Measurements from ENCODE around the gene TMEM250. TPM values are rescaled to one million over a fixed set of nuclear protein-coding genes. Genes with fewer than 3 reads are reported as not detected.
"Not testable (repeated sequence)": the region's sequence is repeated elsewhere in the genome, so short reads cannot be mapped to it uniquely, and the experiment has no call there.

The TMEM250 gene
- polyA plus RNA-seq, 1 donor (not counting 4 experiments of a cell fraction or from before 2014, with no cell fraction given) = 9.9 TPM

DNA sequence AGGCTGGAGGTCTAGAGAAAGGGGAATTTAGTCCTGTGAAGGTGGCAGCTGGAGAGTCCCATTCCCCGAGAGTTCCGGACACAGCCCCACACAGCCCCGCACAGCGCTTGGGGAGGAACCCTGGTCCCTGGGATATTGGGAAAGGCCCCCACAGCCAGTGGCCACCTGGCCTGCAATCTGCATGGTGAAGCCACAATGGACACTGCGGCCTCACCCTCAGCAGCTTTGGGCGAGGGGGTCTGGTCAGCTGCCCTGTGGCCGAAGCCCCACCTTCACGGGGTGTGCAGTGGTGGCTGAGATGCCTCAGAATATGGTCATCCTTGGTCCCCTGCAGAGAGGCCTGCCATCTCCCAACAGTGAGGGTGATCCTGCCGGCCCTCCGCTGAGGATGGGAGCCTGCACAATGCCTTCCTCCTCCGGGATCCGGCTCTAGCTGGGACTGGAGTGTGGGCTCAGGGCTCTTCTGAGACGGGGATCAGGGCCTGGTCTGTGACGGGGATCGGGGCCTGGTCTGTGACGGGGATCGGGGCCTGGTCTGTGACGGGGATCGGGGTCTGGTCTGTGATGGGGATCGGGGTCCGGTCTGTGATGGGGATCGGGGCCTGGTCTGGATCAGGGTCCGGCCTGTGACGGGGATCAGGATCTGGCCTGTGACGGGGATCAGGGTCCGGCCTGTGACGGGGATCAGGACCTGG is 33.3 kb upstream of the TMEM250 start:
- no peaks in the 10 kb centered on the region for H3K4me1 ChIP-seq (ENCODE audit: control insufficient read depth, extremely low read depth, insufficient read depth, low read length)
- no peak for FAIRE-seq
- no peak overlapping the region for H3K4me2 ChIP-seq (ENCODE audit: control insufficient read depth, extremely low read depth, insufficient read depth, low read depth, low read length)
- no peaks in the 10 kb centered on the region for H3K79me2 ChIP-seq (ENCODE audit: control insufficient read depth, insufficient read depth, low read length)
- no peak for TF ChIP-seq EZH2 (IDR thresholded peaks at IDR 0.05; ENCODE audit: low read length)
- TF ChIP-seq, protein P1, sequence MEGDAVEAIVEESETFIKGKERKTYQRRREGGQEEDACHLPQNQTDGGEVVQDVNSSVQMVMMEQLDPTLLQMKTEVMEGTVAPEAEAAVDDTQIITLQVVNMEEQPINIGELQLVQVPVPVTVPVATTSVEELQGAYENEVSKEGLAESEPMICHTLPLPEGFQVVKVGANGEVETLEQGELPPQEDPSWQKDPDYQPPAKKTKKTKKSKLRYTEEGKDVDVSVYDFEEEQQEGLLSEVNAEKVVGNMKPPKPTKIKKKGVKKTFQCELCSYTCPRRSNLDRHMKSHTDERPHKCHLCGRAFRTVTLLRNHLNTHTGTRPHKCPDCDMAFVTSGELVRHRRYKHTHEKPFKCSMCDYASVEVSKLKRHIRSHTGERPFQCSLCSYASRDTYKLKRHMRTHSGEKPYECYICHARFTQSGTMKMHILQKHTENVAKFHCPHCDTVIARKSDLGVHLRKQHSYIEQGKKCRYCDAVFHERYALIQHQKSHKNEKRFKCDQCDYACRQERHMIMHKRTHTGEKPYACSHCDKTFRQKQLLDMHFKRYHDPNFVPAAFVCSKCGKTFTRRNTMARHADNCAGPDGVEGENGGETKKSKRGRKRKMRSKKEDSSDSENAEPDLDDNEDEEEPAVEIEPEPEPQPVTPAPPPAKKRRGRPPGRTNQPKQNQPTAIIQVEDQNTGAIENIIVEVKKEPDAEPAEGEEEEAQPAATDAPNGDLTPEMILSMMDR (optimal IDR thresholded peaks at IDR 0.05 in 1 of 3, IDR thresholded peaks at IDR 0.05 in 1 of 3, conservative IDR thresholded peaks at IDR 0.05 in 1 of 3; ENCODE audit: extremely low read depth in 1 of 3, insufficient read depth in 2 of 3, low read length in 3 of 3) = no peak
- dilution Hi-C loops (cut with MboI; ENCODE audit: extremely low pct_ligation_motif_present, low sequenced_read_pairs) = no loop called here
- H3K27ac ChIP-seq (ENCODE audit: control insufficient read depth, insufficient read depth, low read length) = no peak overlapping the region
- H3K27me3 ChIP-seq (ENCODE audit: control insufficient read depth, extremely low read depth, insufficient read depth, low read length) = peaks cover 40% of the 10 kb centered on the region
- DNase-seq (ENCODE audit: low read depth, low spot score) = no peak
- H2AFZ ChIP-seq (ENCODE audit: control insufficient read depth, low read length) = no peak overlapping the region
- no peaks in the 10 kb centered on the region for H3K36me3 ChIP-seq (ENCODE audit: control insufficient read depth in 2 of 2, extremely low read depth in 1 of 2, insufficient read depth in 2 of 2, low read length in 2 of 2)
- H4K20me1 ChIP-seq (ENCODE audit: control insufficient read depth, extremely low read depth, insufficient read depth, low read length) = no peaks in the 10 kb centered on the region
- no peaks in the 10 kb centered on the region for H3K9me1 ChIP-seq (ENCODE audit: control insufficient read depth, extremely low read depth, insufficient read depth, low read length)
- no peak overlapping the region for H3K9ac ChIP-seq (ENCODE audit: control insufficient read depth, extremely low read depth, insufficient read depth, low read length)
- H3K4me3 ChIP-seq (ENCODE audit: control insufficient read depth in 2 of 3, extremely low read depth in 1 of 3, insufficient read depth in 2 of 3, low read depth in 1 of 3, low read length in 3 of 3) = no peak overlapping the region
- H3K9me3 ChIP-seq (ENCODE audit: control insufficient read depth, low read depth, low read length) = no peaks in the 10 kb centered on the region

GRCh38 chr9:136151214-136151804 is 32.6 kb upstream of the TMEM250 start:
- Histone ChIP-seq H4K20me1 (ENCODE audit: control insufficient read depth, extremely low read depth, insufficient read depth, low read length) (no peaks in the 10 kb centered on the region), H3K36me3 (ENCODE audit: control insufficient read depth in 2 of 2, extremely low read depth in 1 of 2, insufficient read depth in 2 of 2, low read length in 2 of 2) (no peaks in the 10 kb centered on the region), H3K27ac (ENCODE audit: control insufficient read depth, insufficient read depth, low read length) (no peak overlapping the region), H3K9ac (ENCODE audit: control insufficient read depth, extremely low read depth, insufficient read depth, low read length) (no peak overlapping the region), H2AFZ (ENCODE audit: control insufficient read depth, low read length) (no peak overlapping the region), H3K4me3 (ENCODE audit: control insufficient read depth in 2 of 3, extremely low read depth in 1 of 3, insufficient read depth in 2 of 3, low read depth in 1 of 3, low read length in 3 of 3) (no peak overlapping the region), H3K4me1 (ENCODE audit: control insufficient read depth, extremely low read depth, insufficient read depth, low read length) (no peaks in the 10 kb centered on the region), H3K9me3 (ENCODE audit: control insufficient read depth, low read depth, low read length) (no peaks in the 10 kb centered on the region), H3K4me2 (ENCODE audit: control insufficient read depth, extremely low read depth, insufficient read depth, low read depth, low read length) (no peak overlapping the region), H3K79me2 (ENCODE audit: control insufficient read depth, insufficient read depth, low read length) (no peaks in the 10 kb centered on the region), H3K9me1 (ENCODE audit: control insufficient read depth, extremely low read depth, insufficient read depth, low read length) (no peaks in the 10 kb centered on the region), H3K27me3 (ENCODE audit: control insufficient read depth, extremely low read depth, insufficient read depth, low read length) (peaks cover 39% of the 10 kb centered on the region)
- no peak for TF ChIP-seq EZH2 (IDR thresholded peaks at IDR 0.05; ENCODE audit: low read length)
- TF ChIP-seq, protein P1 (optimal IDR thresholded peaks at IDR 0.05 in 1 of 3, IDR thresholded peaks at IDR 0.05 in 1 of 3, conservative IDR thresholded peaks at IDR 0.05 in 1 of 3; ENCODE audit: extremely low read depth in 1 of 3, insufficient read depth in 2 of 3, low read length in 3 of 3) = no peak
- no peak for FAIRE-seq
- DNase-seq (ENCODE audit: low read depth, low spot score) = no peak
- dilution Hi-C loops (cut with MboI; ENCODE audit: extremely low pct_ligation_motif_present, low sequenced_read_pairs) = no loop called here

DNA sequence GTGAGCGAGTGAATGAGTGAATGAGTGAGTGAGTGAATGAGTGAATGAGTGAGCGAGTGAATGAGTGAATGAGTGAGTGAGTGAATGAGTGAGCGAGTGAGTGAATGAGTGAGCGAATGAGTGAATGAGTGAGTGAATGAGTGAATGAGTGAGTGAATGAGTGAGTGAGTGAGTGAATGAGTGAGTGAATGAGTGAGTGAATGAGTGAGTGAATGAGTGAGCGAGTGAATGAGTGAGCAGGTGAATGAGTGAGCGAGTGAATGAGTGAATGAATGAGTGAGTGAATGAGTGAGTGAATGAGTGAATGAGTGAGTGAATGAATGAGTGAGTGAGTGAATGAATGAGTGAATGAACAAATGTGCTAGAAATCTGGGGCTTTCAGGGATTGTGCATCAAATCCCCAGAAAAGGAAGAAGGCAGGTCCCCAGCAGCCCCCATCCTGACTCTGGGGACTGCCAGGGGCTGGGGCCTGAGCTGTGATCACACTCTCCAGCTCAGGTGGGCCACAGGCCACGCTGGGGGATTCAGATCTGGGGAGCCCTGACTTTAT is 32.1 kb upstream of the TMEM250 start:
- H3K9me3 ChIP-seq (ENCODE audit: control insufficient read depth, low read depth, low read length); H3K4me2 ChIP-seq (ENCODE audit: control insufficient read depth, extremely low read depth, insufficient read depth, low read depth, low read length); H3K4me1 ChIP-seq (ENCODE audit: control insufficient read depth, extremely low read depth, insufficient read depth, low read length); FAIRE-seq; H3K4me3 ChIP-seq (ENCODE audit: control insufficient read depth in 2 of 3, extremely low read depth in 1 of 3, insufficient read depth in 2 of 3, low read depth in 1 of 3, low read length in 3 of 3); H3K9ac ChIP-seq (ENCODE audit: control insufficient read depth, extremely low read depth, insufficient read depth, low read length); H3K36me3 ChIP-seq (ENCODE audit: control insufficient read depth in 2 of 2, extremely low read depth in 1 of 2, insufficient read depth in 2 of 2, low read length in 2 of 2); dilution Hi-C loops (cut with MboI; ENCODE audit: extremely low pct_ligation_motif_present, low sequenced_read_pairs); DNase-seq (ENCODE audit: low read depth, low spot score); H3K27ac ChIP-seq (ENCODE audit: control insufficient read depth, insufficient read depth, low read length); H3K9me1 ChIP-seq (ENCODE audit: control insufficient read depth, extremely low read depth, insufficient read depth, low read length); H2AFZ ChIP-seq (ENCODE audit: control insufficient read depth, low read length); H3K79me2 ChIP-seq (ENCODE audit: control insufficient read depth, insufficient read depth, low read length); H4K20me1 ChIP-seq (ENCODE audit: control insufficient read depth, extremely low read depth, insufficient read depth, low read length): not testable (repeated sequence)
- peaks cover 36% of the 10 kb centered on the region for H3K27me3 ChIP-seq (ENCODE audit: control insufficient read depth, extremely low read depth, insufficient read depth, low read length)

Data from keratinocyte (primary cell).